Astrocyte of the spinal cord (primary cell): ENCODE measurements around the gene HMOX2.
A peak's percentile ranks its signal among the peaks of the same experiment; 100 is the strongest.

Experiments used
- DNase-seq: peaks from one replicate; pipeline ENCODE4 v3.0.0; 2011; ENCODE audit warnings: low read depth, low spot score
- H3K4me3 ChIP-seq: 2 replicates; pipeline ENCODE4 v1.5.1; 2011; ENCODE audit warnings: low read depth, mild to moderate bottlenecking, low read length, moderate library complexity
- in situ Hi-C: cut with HindIII; loops from 2 replicates; pipeline ENCODE4 v1.10.0; 2017; ENCODE audit warnings: low sequenced_read_pairs
- TF ChIP-seq, protein P1 (sequence below): IDR thresholded peaks from 2 replicates; pipeline ENCODE4 v1.5.1; 2012; ENCODE audit warnings: low read depth, mild to moderate bottlenecking, low read length, inconsistent platforms

HMOX2 gene

DNA sequence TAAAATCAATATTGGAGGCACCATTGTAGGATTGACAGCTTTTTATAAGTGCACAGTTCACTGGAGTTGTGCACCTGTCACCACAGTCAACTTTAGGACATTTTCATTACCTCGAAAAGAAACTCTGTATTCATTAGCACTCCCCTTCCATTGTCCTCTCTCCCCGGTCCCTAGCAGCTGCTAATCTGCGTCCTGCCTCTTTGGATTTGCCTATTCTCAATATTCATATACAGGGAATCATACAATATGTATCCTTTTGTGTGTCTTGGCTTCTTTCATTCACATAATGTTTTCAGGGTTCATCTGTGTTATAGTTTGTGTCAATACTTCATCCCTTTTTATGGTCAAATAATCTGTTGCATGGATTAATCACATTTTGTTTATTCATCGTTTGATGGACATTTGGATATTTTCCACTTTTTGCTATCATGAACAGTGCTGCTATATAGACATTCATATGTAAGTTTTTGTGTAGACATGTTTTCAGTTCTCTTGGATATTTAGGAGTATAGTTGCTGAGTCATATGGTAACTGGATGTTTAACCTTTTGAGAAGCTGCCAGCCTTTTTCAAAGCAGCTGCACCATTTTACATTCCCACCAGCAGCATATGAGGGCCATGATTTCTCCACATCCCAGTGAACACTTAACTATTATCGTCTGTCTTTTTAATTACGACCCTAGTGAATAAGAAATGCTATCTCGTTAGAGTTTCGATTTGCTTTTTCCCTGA lies 40.7 kb upstream of the HMOX2 start:
- in situ Hi-C loops = no loop called here
- TF ChIP-seq, protein P1, sequence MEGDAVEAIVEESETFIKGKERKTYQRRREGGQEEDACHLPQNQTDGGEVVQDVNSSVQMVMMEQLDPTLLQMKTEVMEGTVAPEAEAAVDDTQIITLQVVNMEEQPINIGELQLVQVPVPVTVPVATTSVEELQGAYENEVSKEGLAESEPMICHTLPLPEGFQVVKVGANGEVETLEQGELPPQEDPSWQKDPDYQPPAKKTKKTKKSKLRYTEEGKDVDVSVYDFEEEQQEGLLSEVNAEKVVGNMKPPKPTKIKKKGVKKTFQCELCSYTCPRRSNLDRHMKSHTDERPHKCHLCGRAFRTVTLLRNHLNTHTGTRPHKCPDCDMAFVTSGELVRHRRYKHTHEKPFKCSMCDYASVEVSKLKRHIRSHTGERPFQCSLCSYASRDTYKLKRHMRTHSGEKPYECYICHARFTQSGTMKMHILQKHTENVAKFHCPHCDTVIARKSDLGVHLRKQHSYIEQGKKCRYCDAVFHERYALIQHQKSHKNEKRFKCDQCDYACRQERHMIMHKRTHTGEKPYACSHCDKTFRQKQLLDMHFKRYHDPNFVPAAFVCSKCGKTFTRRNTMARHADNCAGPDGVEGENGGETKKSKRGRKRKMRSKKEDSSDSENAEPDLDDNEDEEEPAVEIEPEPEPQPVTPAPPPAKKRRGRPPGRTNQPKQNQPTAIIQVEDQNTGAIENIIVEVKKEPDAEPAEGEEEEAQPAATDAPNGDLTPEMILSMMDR = no peak
- H3K4me3 ChIP-seq = no peak overlapping the region
- DNase-seq = peak; percentile 16

DNA sequence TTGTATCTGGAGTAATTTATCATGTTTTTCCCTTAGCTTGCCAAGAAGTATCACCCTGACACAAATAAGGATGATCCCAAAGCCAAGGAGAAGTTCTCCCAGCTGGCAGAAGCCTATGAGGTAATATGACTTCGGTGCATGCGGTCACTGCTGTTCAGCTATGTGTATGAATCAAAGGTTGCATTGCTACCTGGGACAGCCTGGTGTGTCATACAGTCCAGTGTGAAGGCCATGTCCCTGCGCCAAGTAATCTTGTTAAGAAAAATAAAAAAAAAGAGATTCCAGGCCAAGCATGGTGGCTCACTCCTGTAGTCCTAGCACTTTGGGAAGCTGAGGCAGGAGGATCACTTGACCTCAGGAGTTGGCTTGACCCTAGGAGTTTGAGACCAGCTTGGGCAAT lies 38.8 kb upstream of the HMOX2 start:
- in situ Hi-C loops = no loop called here
- DNase-seq = no peak
- TF ChIP-seq, protein P1 = no peak

GRCh38 chr16:4442371-4442770 lies 33.8 kb upstream of the HMOX2 start:
- in situ Hi-C loops = no loop called here
- TF ChIP-seq, protein P1 = no peak
- no peak for DNase-seq
- H3K4me3 ChIP-seq = no peak overlapping the region

More for the DNA sequence above, 38.8 kb upstream of the HMOX2 start:
- no peak overlapping the region for H3K4me3 ChIP-seq

DNA sequence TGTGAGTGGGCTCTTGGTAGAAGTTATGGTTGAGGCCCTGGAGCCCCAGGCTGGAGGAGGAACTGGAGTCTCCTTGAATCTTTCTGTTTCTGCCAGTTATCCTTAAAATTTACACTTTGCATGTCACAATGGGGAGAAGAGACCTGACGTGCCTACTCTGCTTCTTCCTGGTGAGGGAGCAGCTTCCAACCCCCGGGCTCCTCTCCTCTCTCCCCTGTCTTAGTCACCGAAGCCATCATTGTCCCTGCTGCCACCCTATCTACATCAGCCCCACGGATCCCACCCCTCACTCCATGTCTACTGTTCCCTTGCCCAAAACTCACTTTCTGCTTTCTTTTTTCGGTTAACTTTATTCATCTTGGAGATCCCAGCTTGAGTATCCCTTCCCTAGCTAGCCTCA lies 32.9 kb upstream of the HMOX2 start:
- no peak overlapping the region for H3K4me3 ChIP-seq
- DNase-seq = no peak
- TF ChIP-seq, protein P1 = no peak
- in situ Hi-C loops = no loop called here

- H3K4me3 ChIP-seq = no peak overlapping the region
- TF ChIP-seq, protein P1 = no peak
- no peak for DNase-seq
- in situ Hi-C loops = no loop called here
Measured at GRCh38 chr16:4443986-4444385, 32.2 kb upstream of the HMOX2 start.

- in situ Hi-C loops = no loop called here
- TF ChIP-seq, protein P1 = no peak
- no peak overlapping the region for H3K4me3 ChIP-seq
- no peak for DNase-seq
Measured at GRCh38 chr16:4450430-4450829, 25.8 kb upstream of the HMOX2 start.
